ENCODE data around the gene IFNL4. TPM values are rescaled to one million over a fixed set of nuclear protein-coding genes. Genes with fewer than 3 reads are reported as not detected.

The IFNL4 gene
- total and polyA plus RNA-seq, 2 donors (not counting 1 experiment from before 2014, with no cell fraction given), result not detected

- no peak for TF ChIP-seq EZH2 (IDR thresholded peaks at IDR 0.05; ENCODE audit: borderline replicate concordance, insufficient read depth, low read depth, low read length, poor library complexity, severe bottlenecking)
- TF ChIP-seq, protein P1, sequence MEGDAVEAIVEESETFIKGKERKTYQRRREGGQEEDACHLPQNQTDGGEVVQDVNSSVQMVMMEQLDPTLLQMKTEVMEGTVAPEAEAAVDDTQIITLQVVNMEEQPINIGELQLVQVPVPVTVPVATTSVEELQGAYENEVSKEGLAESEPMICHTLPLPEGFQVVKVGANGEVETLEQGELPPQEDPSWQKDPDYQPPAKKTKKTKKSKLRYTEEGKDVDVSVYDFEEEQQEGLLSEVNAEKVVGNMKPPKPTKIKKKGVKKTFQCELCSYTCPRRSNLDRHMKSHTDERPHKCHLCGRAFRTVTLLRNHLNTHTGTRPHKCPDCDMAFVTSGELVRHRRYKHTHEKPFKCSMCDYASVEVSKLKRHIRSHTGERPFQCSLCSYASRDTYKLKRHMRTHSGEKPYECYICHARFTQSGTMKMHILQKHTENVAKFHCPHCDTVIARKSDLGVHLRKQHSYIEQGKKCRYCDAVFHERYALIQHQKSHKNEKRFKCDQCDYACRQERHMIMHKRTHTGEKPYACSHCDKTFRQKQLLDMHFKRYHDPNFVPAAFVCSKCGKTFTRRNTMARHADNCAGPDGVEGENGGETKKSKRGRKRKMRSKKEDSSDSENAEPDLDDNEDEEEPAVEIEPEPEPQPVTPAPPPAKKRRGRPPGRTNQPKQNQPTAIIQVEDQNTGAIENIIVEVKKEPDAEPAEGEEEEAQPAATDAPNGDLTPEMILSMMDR (IDR thresholded peaks at IDR 0.05), result no peak
These were observed 9.7 kb downstream of the IFNL4 start for GRCh38 chr19:39238944-39239343.

GRCh38 chr19:39238209-39238608, 10.4 kb downstream of the IFNL4 start:
- TF ChIP-seq, protein P1 (IDR thresholded peaks at IDR 0.05), result no peak
- no peak for TF ChIP-seq EZH2 (IDR thresholded peaks at IDR 0.05; ENCODE audit: borderline replicate concordance, insufficient read depth, low read depth, low read length, poor library complexity, severe bottlenecking)
- Mint-ChIP-seq H3K4me1 (peaks cover 14% of the 10 kb centered on the region), H3K27me3 (peaks cover 1% of the 10 kb centered on the region), H3K27ac (no peak overlapping the region), H3K9me3 (ENCODE audit: insufficient read depth) (no peaks in the 10 kb centered on the region), H3K4me3 (peak overlapping the region; percentile 80)
- Histone ChIP-seq H3K9me3 (ENCODE audit: control extremely low read depth in 1 of 3, control insufficient read depth in 2 of 3, insufficient read depth in 1 of 3, low read length in 2 of 3) (no peaks in the 10 kb centered on the region), H3K27ac (ENCODE audit: low read length in 2 of 2) (peak overlapping the region in 1 of 2 donors; percentile 33), H3K4me1 (ENCODE audit: control insufficient read depth in 2 of 2, insufficient read depth in 2 of 2, low read length in 2 of 2) (peaks cover 8 to 12% of the 10 kb centered on the region in 2 donors), H3K79me2 (ENCODE audit: control insufficient read depth, insufficient read depth, low read length) (no peaks in the 10 kb centered on the region), H3K27me3 (replicated peaks in 1 of 4; ENCODE audit: control extremely low read depth in 1 of 4, control insufficient read depth in 3 of 4, insufficient read depth in 4 of 4, low read length in 3 of 4) (no peaks in the 10 kb centered on the region), H3K9ac (ENCODE audit: low read length) (peak overlapping the region; percentile 58), H2AFZ (ENCODE audit: insufficient read depth, low read depth, low read length, poor library complexity, severe bottlenecking) (peak overlapping the region; percentile 88), H3K4me2 (replicated peaks; ENCODE audit: low read depth, low read length, poor library complexity, severe bottlenecking) (peak overlapping the region; percentile 78), H3K4me3 (ENCODE audit: control extremely low read depth in 1 of 5, extremely low read depth in 1 of 5, insufficient read depth in 1 of 5, low read depth in 2 of 5, low read length in 4 of 5) (peak overlapping the region in 4 of 5 experiments; percentile 11 to 41 (median 32)), H3K36me3 (replicated peaks in 1 of 2; ENCODE audit: control extremely low read depth in 1 of 2, control insufficient read depth in 1 of 2, extremely low read depth in 1 of 2, insufficient read depth in 2 of 2, low read length in 1 of 2) (no peaks in the 10 kb centered on the region), H4K20me1 (ENCODE audit: control insufficient read depth, insufficient read depth, low read length, poor library complexity, severe bottlenecking) (no peaks in the 10 kb centered on the region)
- intact Hi-C loops (cut with micrococcal nuclease), result no loop called here
- WGBS (ENCODE audit: insufficient coverage), result 92% methylated on average over 5 of the region's 6 CpGs
- DNase-seq (no peak), ATAC-seq (ENCODE audit: low read depth) (no peak)
- ChIA-PET CTCF (interaction anchor here (1.3 kb wide), 1 partner anchor 90 kb away, joined by 3 read pairs; no protein-coding TSS in a partner anchor), POLR2A (no interaction called here)

More at GRCh38 chr19:39238944-39239343, 9.7 kb downstream of the IFNL4 start:
- peaks cover 4% of the 10 kb centered on the region for H3K27me3 Mint-ChIP-seq
- peaks cover 14% of the 10 kb centered on the region for H3K4me1 Mint-ChIP-seq
- no peak for DNase-seq
- H3K4me1 ChIP-seq (ENCODE audit: control insufficient read depth in 2 of 2, insufficient read depth in 2 of 2, low read length in 2 of 2), result peaks cover 8 to 12% of the 10 kb centered on the region in 2 donors
- H2AFZ ChIP-seq (ENCODE audit: insufficient read depth, low read depth, low read length, poor library complexity, severe bottlenecking), result peak overlapping the region; percentile 3
- no peak for ATAC-seq (ENCODE audit: low read depth)
- CTCF ChIA-PET, result no interaction called here
- no peak overlapping the region for H3K9ac ChIP-seq (ENCODE audit: low read length)
- POLR2A ChIA-PET, result interaction anchor here (0.7 kb wide), 1 partner anchor 77 kb away, joined by 3 read pairs; no protein-coding TSS in a partner anchor
- no peak overlapping the region for H3K4me3 ChIP-seq (ENCODE audit: control extremely low read depth in 1 of 5, extremely low read depth in 1 of 5, insufficient read depth in 1 of 5, low read depth in 2 of 5, low read length in 4 of 5)
- H3K4me2 ChIP-seq (replicated peaks; ENCODE audit: low read depth, low read length, poor library complexity, severe bottlenecking), result no peak overlapping the region
- H3K9me3 ChIP-seq (ENCODE audit: control extremely low read depth in 1 of 3, control insufficient read depth in 2 of 3, insufficient read depth in 1 of 3, low read length in 2 of 3), result no peaks in the 10 kb centered on the region
- H3K79me2 ChIP-seq (ENCODE audit: control insufficient read depth, insufficient read depth, low read length), result no peaks in the 10 kb centered on the region
- no peak overlapping the region for H3K27ac Mint-ChIP-seq
- no peaks in the 10 kb centered on the region for H3K36me3 ChIP-seq (replicated peaks in 1 of 2; ENCODE audit: control extremely low read depth in 1 of 2, control insufficient read depth in 1 of 2, extremely low read depth in 1 of 2, insufficient read depth in 2 of 2, low read length in 1 of 2)
- H3K9me3 Mint-ChIP-seq (ENCODE audit: insufficient read depth), result no peaks in the 10 kb centered on the region
- no peak overlapping the region for H3K4me3 Mint-ChIP-seq
- no peaks in the 10 kb centered on the region for H4K20me1 ChIP-seq (ENCODE audit: control insufficient read depth, insufficient read depth, low read length, poor library complexity, severe bottlenecking)
- WGBS (ENCODE audit: insufficient coverage), result 94% methylated on average over 5 of the region's 6 CpGs
- intact Hi-C loops (cut with micrococcal nuclease), result no loop called here
- no peak overlapping the region for H3K27ac ChIP-seq (ENCODE audit: low read length in 2 of 2)
- no peaks in the 10 kb centered on the region for H3K27me3 ChIP-seq (replicated peaks in 1 of 4; ENCODE audit: control extremely low read depth in 1 of 4, control insufficient read depth in 3 of 4, insufficient read depth in 4 of 4, low read length in 3 of 4)
